ENCODE results near the gene RSRC1. TPM values are rescaled to one million over a fixed set of nuclear protein-coding genes. Genes with fewer than 3 reads are reported as not detected.

The RSRC1 gene
- total and polyA plus RNA-seq, 4 donors: 36.7 to 66.5 (median 50.2) TPM

DNA sequence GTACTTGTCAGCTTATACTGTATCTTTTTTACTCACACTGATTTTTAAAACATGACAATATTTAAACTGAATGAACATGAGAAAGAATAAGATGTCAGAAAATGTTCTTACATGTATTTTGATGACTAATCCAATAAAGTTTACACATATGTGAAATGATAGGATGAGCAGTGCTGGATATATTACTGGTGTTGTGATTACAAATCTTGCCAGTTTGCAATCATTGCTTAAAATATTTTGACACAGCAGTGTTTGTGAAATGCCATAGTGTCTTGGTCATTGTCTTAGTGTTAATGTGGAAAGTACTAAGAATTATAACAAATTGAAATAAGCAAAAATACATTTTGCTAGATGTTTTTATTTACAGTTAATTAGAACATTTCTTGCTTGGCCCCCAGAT lies 342.4 kb downstream of the RSRC1 start:
- DNase-seq (ENCODE audit: low read depth in 4 of 6, low spot score in 6 of 6): no peak
- H3K4me1 ChIP-seq (ENCODE audit: control insufficient read depth, insufficient read depth, low read length): no peaks in the 10 kb centered on the region
- H3K27me3 ChIP-seq (ENCODE audit: control insufficient read depth, insufficient read depth, low read length): no peaks in the 10 kb centered on the region
- H3K27ac ChIP-seq (ENCODE audit: low read depth, low read length): no peak overlapping the region
- H3K4me3 ChIP-seq (ENCODE audit: low read depth, low read length): no peak overlapping the region
- no peaks in the 10 kb centered on the region for H3K36me3 ChIP-seq (ENCODE audit: control insufficient read depth, insufficient read depth, low read length)
- no peaks in the 10 kb centered on the region for H3K9me3 ChIP-seq (ENCODE audit: control insufficient read depth, insufficient read depth, low read length)

DNA sequence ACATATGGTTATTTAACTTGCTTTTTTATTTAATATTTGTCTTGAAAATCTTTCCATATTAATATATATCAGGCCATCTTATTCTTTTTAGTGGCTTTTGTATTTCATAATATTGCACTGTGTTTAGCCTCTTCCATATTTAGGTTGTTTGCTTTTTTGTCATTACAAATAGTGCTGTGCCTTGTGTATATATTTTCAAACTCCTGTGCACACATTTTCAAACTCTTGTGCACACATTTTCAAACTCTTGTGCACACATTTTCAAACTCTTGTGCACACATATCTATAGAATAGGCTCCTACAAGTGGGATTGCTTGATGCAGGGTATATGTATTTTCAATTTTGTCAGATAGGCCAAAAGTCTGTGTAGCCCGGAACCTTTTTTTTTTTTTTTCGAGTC lies 343.1 kb downstream of the RSRC1 start:
- Histone ChIP-seq H3K4me1 (ENCODE audit: control insufficient read depth, insufficient read depth, low read length) (no peaks in the 10 kb centered on the region), H3K27me3 (ENCODE audit: control insufficient read depth, insufficient read depth, low read length) (no peaks in the 10 kb centered on the region), H3K36me3 (ENCODE audit: control insufficient read depth, insufficient read depth, low read length) (no peaks in the 10 kb centered on the region), H3K4me3 (ENCODE audit: low read depth, low read length) (no peak overlapping the region), H3K27ac (ENCODE audit: low read depth, low read length) (no peak overlapping the region), H3K9me3 (ENCODE audit: control insufficient read depth, insufficient read depth, low read length) (no peaks in the 10 kb centered on the region)
- 100% methylated on average over 2 of the region's 2 CpGs for WGBS (ENCODE audit: insufficient coverage)
- DNase-seq (ENCODE audit: low read depth in 4 of 6, low spot score in 6 of 6): no peak

GRCh38 chr3:158453865-158454264 lies 344.0 kb downstream of the RSRC1 start:
- Histone ChIP-seq H3K27me3 (ENCODE audit: control insufficient read depth, insufficient read depth, low read length) (no peaks in the 10 kb centered on the region), H3K4me1 (ENCODE audit: control insufficient read depth, insufficient read depth, low read length) (no peaks in the 10 kb centered on the region)

GRCh38 chr3:158455406-158455805 lies 345.5 kb downstream of the RSRC1 start:
- H3K4me1 ChIP-seq (ENCODE audit: control insufficient read depth, insufficient read depth, low read length): no peaks in the 10 kb centered on the region
- no peaks in the 10 kb centered on the region for H3K27me3 ChIP-seq (ENCODE audit: control insufficient read depth, insufficient read depth, low read length)
- H3K9me3 ChIP-seq (ENCODE audit: control insufficient read depth, insufficient read depth, low read length): no peaks in the 10 kb centered on the region
- no peak overlapping the region for H3K4me3 ChIP-seq (ENCODE audit: low read depth, low read length)
- DNase-seq (ENCODE audit: low read depth in 4 of 6, low spot score in 6 of 6): no peak
- no peak overlapping the region for H3K27ac ChIP-seq (ENCODE audit: low read depth, low read length)
- no peaks in the 10 kb centered on the region for H3K36me3 ChIP-seq (ENCODE audit: control insufficient read depth, insufficient read depth, low read length)
- no CpG with 5 or more reads among the region's 5 CpGs for WGBS (ENCODE audit: insufficient coverage)

More at GRCh38 chr3:158453865-158454264, 344.0 kb downstream of the RSRC1 start:
- Histone ChIP-seq H3K36me3 (ENCODE audit: control insufficient read depth, insufficient read depth, low read length) (no peaks in the 10 kb centered on the region), H3K9me3 (ENCODE audit: control insufficient read depth, insufficient read depth, low read length) (no peaks in the 10 kb centered on the region), H3K4me3 (ENCODE audit: low read depth, low read length) (no peak overlapping the region), H3K27ac (ENCODE audit: low read depth, low read length) (no peak overlapping the region)
- no peak for DNase-seq (ENCODE audit: low read depth in 4 of 6, low spot score in 6 of 6)

- Histone ChIP-seq H3K9me3 (ENCODE audit: control insufficient read depth, insufficient read depth, low read length) (no peaks in the 10 kb centered on the region), H3K4me3 (ENCODE audit: low read depth, low read length) (no peak overlapping the region), H3K27me3 (ENCODE audit: control insufficient read depth, insufficient read depth, low read length) (no peaks in the 10 kb centered on the region), H3K27ac (ENCODE audit: low read depth, low read length) (no peak overlapping the region), H3K4me1 (ENCODE audit: control insufficient read depth, insufficient read depth, low read length) (no peaks in the 10 kb centered on the region), H3K36me3 (ENCODE audit: control insufficient read depth, insufficient read depth, low read length) (no peaks in the 10 kb centered on the region)
- DNase-seq (ENCODE audit: low read depth in 4 of 6, low spot score in 6 of 6): no peak
- no CpG with 5 or more reads among the region's 3 CpGs for WGBS (ENCODE audit: insufficient coverage)
These were observed 346.2 kb downstream of the RSRC1 start for GRCh38 chr3:158456114-158456513.

GRCh38 chr3:158458464-158458863 lies 348.6 kb downstream of the RSRC1 start:
- 80% methylated on average over 5 of the region's 5 CpGs for WGBS (ENCODE audit: insufficient coverage)
- no peak overlapping the region for H3K27ac ChIP-seq (ENCODE audit: low read depth, low read length)
- H3K4me3 ChIP-seq (ENCODE audit: low read depth, low read length): no peak overlapping the region
- H3K36me3 ChIP-seq (ENCODE audit: control insufficient read depth, insufficient read depth, low read length): no peaks in the 10 kb centered on the region
- no peaks in the 10 kb centered on the region for H3K4me1 ChIP-seq (ENCODE audit: control insufficient read depth, insufficient read depth, low read length)
- H3K9me3 ChIP-seq (ENCODE audit: control insufficient read depth, insufficient read depth, low read length): no peaks in the 10 kb centered on the region
- no peaks in the 10 kb centered on the region for H3K27me3 ChIP-seq (ENCODE audit: control insufficient read depth, insufficient read depth, low read length)
- DNase-seq (ENCODE audit: low read depth in 4 of 6, low spot score in 6 of 6): no peak

DNA sequence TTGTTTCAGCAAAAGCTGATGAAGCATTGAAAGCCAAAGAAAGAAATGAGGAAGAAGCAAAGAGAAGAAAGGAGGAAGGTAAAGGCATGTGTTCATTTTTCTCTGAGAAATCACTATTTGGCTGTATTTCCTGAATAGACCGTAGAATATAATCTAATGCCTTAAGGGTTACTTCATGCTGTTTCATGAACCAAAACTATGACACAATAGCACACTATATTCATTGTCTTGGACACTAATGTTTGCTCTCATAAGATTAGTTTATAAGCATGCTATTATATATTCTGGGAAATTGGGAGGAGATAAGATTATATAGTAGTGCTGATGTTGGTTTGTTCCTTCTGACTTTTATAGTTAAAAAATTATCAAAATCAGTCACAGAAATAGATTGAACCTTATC lies 351.0 kb downstream of the RSRC1 start:
- no peak for DNase-seq (ENCODE audit: low read depth in 4 of 6, low spot score in 6 of 6)
- no peaks in the 10 kb centered on the region for H3K36me3 ChIP-seq (ENCODE audit: control insufficient read depth, insufficient read depth, low read length)
- no peaks in the 10 kb centered on the region for H3K27me3 ChIP-seq (ENCODE audit: control insufficient read depth, insufficient read depth, low read length)
- H3K9me3 ChIP-seq (ENCODE audit: control insufficient read depth, insufficient read depth, low read length): no peaks in the 10 kb centered on the region
- H3K27ac ChIP-seq (ENCODE audit: low read depth, low read length): no peak overlapping the region
- no peak overlapping the region for H3K4me3 ChIP-seq (ENCODE audit: low read depth, low read length)
- H3K4me1 ChIP-seq (ENCODE audit: control insufficient read depth, insufficient read depth, low read length): no peaks in the 10 kb centered on the region
- WGBS (ENCODE audit: insufficient coverage): no CpG with 5 or more reads among the region's 1 CpG

GRCh38 chr3:158463556-158463955 lies 353.7 kb downstream of the RSRC1 start:
- peak in 1 of 6 donors; percentile 55 for DNase-seq (ENCODE audit: low read depth in 4 of 6, low spot score in 6 of 6)
- Histone ChIP-seq H3K4me3 (ENCODE audit: low read depth, low read length) (no peak overlapping the region), H3K36me3 (ENCODE audit: control insufficient read depth, insufficient read depth, low read length) (no peaks in the 10 kb centered on the region), H3K27ac (ENCODE audit: low read depth, low read length) (no peak overlapping the region), H3K9me3 (ENCODE audit: control insufficient read depth, insufficient read depth, low read length) (no peaks in the 10 kb centered on the region), H3K27me3 (ENCODE audit: control insufficient read depth, insufficient read depth, low read length) (no peaks in the 10 kb centered on the region), H3K4me1 (ENCODE audit: control insufficient read depth, insufficient read depth, low read length) (no peaks in the 10 kb centered on the region)
- WGBS (ENCODE audit: insufficient coverage): no CpG with 5 or more reads among the region's 3 CpGs

- H3K36me3 ChIP-seq (ENCODE audit: control insufficient read depth, insufficient read depth, low read length): no peaks in the 10 kb centered on the region
- no peaks in the 10 kb centered on the region for H3K9me3 ChIP-seq (ENCODE audit: control insufficient read depth, insufficient read depth, low read length)
- no peak for DNase-seq (ENCODE audit: low read depth in 4 of 6, low spot score in 6 of 6)
- H3K27me3 ChIP-seq (ENCODE audit: control insufficient read depth, insufficient read depth, low read length): no peaks in the 10 kb centered on the region
- no peak overlapping the region for H3K4me3 ChIP-seq (ENCODE audit: low read depth, low read length)
- 96% methylated on average over 3 of the region's 3 CpGs for WGBS (ENCODE audit: insufficient coverage)
- no peak overlapping the region for H3K27ac ChIP-seq (ENCODE audit: low read depth, low read length)
- H3K4me1 ChIP-seq (ENCODE audit: control insufficient read depth, insufficient read depth, low read length): no peaks in the 10 kb centered on the region
These were observed 355.2 kb downstream of the RSRC1 start for GRCh38 chr3:158465074-158465473.

- Histone ChIP-seq H3K4me1 (ENCODE audit: control insufficient read depth, insufficient read depth, low read length) (no peaks in the 10 kb centered on the region), H3K27me3 (ENCODE audit: control insufficient read depth, insufficient read depth, low read length) (no peaks in the 10 kb centered on the region), H3K36me3 (ENCODE audit: control insufficient read depth, insufficient read depth, low read length) (no peaks in the 10 kb centered on the region), H3K27ac (ENCODE audit: low read depth, low read length) (no peak overlapping the region), H3K9me3 (ENCODE audit: control insufficient read depth, insufficient read depth, low read length) (no peaks in the 10 kb centered on the region), H3K4me3 (ENCODE audit: low read depth, low read length) (no peak overlapping the region)
- WGBS (ENCODE audit: insufficient coverage): 100% methylated on average over 1 of the region's 2 CpGs
- no peak for DNase-seq (ENCODE audit: low read depth in 4 of 6, low spot score in 6 of 6)
These were observed 361.2 kb downstream of the RSRC1 start for GRCh38 chr3:158470944-158471638.
